Measurements from ENCODE around the gene ZNF598.

GRCh38 chr16:2019921-2020831 is 10.6 kb upstream of the ZNF598 start:
- no peak for TF ChIP-seq POLR2AphosphoS5 (IDR thresholded peaks at IDR 0.05; ENCODE audit: low read depth, low read length)
- TF ChIP-seq CTCF (IDR thresholded peaks at IDR 0.05) = no peak
- TF ChIP-seq TCF7L2 (IDR thresholded peaks at IDR 0.05; ENCODE audit: low read depth, low read length) = no peak
